Stimulated activated naive CD4-positive, alpha-beta T cell (primary cell): Measurements from ENCODE around the gene THPO.
"Not testable (repeated sequence)": the region's sequence is repeated elsewhere in the genome, so short reads cannot be mapped to it uniquely, and the experiment has no call there.

Experiments
- DNase-seq, 6 experiments: peaks; one replicate each; lab custom pipeline; 2025; lab: John Stamatoyannopoulos, UW

The THPO gene

GRCh38 chr3:184349563-184350470 is 28.2 kb downstream of the THPO start:
- DNase-seq, result no peak

GRCh38 chr3:184348057-184348382 is 30.0 kb downstream of the THPO start:
- no peak for DNase-seq

GRCh38 chr3:184347321-184348056 is 30.5 kb downstream of the THPO start:
- DNase-seq, result no peak

GRCh38 chr3:184346480-184347190 is 31.4 kb downstream of the THPO start:
- no peak for DNase-seq

- DNase-seq, result no peak
Observed at GRCh38 chr3:184345317-184346144, 32.5 kb downstream of the THPO start.

GRCh38 chr3:184344579-184345316 is 33.3 kb downstream of the THPO start:
- DNase-seq, result no peak

- no peak for DNase-seq
Observed at GRCh38 chr3:184343200-184343876, 34.7 kb downstream of the THPO start.

GRCh38 chr3:184341925-184342324 is 36.1 kb downstream of the THPO start:
- DNase-seq, result no peak

GRCh38 chr3:184339451-184340135 is 38.4 kb downstream of the THPO start:
- DNase-seq, result not testable (repeated sequence)

GRCh38 chr3:184339001-184339400 is 39.0 kb downstream of the THPO start:
- no peak for DNase-seq

GRCh38 chr3:184338511-184338945 is 39.5 kb downstream of the THPO start:
- no peak for DNase-seq

GRCh38 chr3:184337981-184338380 is 40.0 kb downstream of the THPO start:
- DNase-seq, result no peak

- no peak for DNase-seq
Observed at GRCh38 chr3:184337399-184337714, 40.6 kb downstream of the THPO start, which contains the start of gene FAM131A. Gene FAM131A, plus strand, starts transcription at chr3:184337600. Its CDS starts 31 bp downstream, at chr3:184337631.

GRCh38 chr3:184336547-184337398 is 41.2 kb downstream of the THPO start:
- peak in 2 of 6 experiments; percentile 10 to 35 for DNase-seq

- DNase-seq, result peak; percentile 75 to 91 (median 82)
Observed at GRCh38 chr3:184335661-184336546, 42.1 kb downstream of the THPO start.

- no peak for DNase-seq
Observed at GRCh38 chr3:184335291-184335660, 42.7 kb downstream of the THPO start.

- peak in 2 of 6 experiments; percentile 13 to 29 for DNase-seq
Observed at GRCh38 chr3:184334470-184335158, 43.4 kb downstream of the THPO start.
